Measurements from ENCODE around the gene CPLANE2. TPM values are rescaled to one million over a fixed set of nuclear protein-coding genes. Genes with fewer than 3 reads are reported as not detected.

The CPLANE2 gene
- total RNA-seq, 3 donors from 2014 or later (not counting 1 experiment from before 2014, with no cell fraction given), result 7.6 to 10.8 (median 8.3) TPM

DNA sequence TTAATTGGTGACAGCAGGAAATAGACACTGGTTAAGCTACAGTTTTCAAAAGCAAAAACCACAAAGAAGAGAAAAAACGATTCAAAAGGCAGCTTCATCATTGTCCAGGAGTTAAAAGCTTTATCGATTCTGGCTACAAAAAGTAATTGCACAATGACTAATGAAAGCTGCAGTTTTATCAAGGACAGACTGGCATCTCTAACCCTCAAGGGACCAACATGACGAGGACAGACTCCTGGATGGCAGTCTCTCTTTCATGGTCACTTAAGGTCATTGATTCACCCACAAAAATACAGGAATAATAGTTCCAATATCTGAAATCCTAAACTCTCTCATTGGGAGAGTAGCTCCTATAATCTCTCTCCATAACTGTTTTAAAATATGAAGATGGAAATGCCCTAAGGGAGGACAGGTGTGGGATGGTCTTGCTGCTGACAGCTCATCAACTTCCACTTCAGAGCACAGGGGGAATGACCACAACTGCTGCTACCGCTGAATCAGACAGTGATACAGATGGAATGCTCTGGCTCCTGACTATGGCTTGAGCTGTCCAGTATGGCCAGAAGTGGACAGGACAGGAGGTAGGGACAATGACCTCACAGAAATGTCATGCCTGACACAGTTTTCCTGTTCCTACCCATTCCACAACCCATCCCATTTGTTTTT, 17.4 kb upstream of the CPLANE2 start:
- ATAC-seq (no peak), DNase-seq (no peak)
- Mint-ChIP-seq H3K4me1 (peaks cover 5 to 14% of the 10 kb centered on the region in 2 donors), H3K9me3 (no peaks in the 10 kb centered on the region), H3K27me3 (ENCODE audit: low read depth in 2 of 2) (no peaks in the 10 kb centered on the region), H3K4me3 (no peak overlapping the region), H3K36me3 (no peaks in the 10 kb centered on the region), H3K27ac (peak overlapping the region in 1 of 2 donors; percentile 10)
- TF ChIP-seq, protein P1, sequence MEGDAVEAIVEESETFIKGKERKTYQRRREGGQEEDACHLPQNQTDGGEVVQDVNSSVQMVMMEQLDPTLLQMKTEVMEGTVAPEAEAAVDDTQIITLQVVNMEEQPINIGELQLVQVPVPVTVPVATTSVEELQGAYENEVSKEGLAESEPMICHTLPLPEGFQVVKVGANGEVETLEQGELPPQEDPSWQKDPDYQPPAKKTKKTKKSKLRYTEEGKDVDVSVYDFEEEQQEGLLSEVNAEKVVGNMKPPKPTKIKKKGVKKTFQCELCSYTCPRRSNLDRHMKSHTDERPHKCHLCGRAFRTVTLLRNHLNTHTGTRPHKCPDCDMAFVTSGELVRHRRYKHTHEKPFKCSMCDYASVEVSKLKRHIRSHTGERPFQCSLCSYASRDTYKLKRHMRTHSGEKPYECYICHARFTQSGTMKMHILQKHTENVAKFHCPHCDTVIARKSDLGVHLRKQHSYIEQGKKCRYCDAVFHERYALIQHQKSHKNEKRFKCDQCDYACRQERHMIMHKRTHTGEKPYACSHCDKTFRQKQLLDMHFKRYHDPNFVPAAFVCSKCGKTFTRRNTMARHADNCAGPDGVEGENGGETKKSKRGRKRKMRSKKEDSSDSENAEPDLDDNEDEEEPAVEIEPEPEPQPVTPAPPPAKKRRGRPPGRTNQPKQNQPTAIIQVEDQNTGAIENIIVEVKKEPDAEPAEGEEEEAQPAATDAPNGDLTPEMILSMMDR (IDR thresholded peaks at IDR 0.05), result no peak
- Histone ChIP-seq H3K27ac (ENCODE audit: low read length) (no peak overlapping the region), H3K9me3 (ENCODE audit: control insufficient read depth, insufficient read depth, low read length) (no peaks in the 10 kb centered on the region), H3K4me1 (ENCODE audit: control insufficient read depth, insufficient read depth, low read length) (no peaks in the 10 kb centered on the region), H3K27me3 (ENCODE audit: control insufficient read depth, insufficient read depth, low read length) (no peaks in the 10 kb centered on the region), H3K36me3 (ENCODE audit: control insufficient read depth, insufficient read depth, low read length) (peaks cover 60% of the 10 kb centered on the region), H3K4me3 (ENCODE audit: low read length) (no peak overlapping the region)
- intact Hi-C loops (cut with micrococcal nuclease), result no loop called here
- 78% methylated on average over 4 of the region's 4 CpGs for WGBS (ENCODE audit: insufficient coverage)

DNA sequence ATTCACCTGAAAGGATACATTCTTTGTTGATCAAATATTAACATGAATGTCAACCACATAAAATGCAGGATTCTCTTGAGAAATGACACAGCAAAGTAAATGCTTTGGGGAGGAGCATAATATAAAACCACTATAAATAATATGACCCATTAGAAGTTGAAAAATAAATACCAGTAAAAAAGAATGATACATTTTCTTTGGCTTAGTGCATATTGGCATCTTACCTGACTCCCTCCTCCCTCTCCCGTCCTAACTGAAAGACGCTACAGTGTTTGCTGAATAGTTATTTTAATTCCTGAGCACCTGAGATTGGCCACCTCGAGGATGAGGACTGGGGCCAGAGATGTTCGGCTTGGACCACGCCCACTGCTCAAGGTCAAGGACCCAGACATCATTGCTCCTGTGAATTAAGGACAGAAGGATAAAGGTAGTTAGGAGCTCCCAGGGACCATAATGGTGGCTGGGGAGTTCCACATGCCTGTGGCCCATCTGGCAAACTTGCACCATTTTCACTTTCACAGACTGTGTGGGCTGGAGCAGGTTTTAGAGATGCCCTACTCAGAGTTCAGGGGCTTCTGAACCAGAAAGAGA, 16.4 kb upstream of the CPLANE2 start:
- Mint-ChIP-seq H3K36me3 (no peaks in the 10 kb centered on the region), H3K4me1 (peaks cover 11 to 24% of the 10 kb centered on the region in 2 donors), H3K4me3 (no peak overlapping the region), H3K27ac (peak overlapping the region in 1 of 2 donors; percentile 10), H3K9me3 (no peaks in the 10 kb centered on the region), H3K27me3 (ENCODE audit: low read depth in 2 of 2) (no peaks in the 10 kb centered on the region)
- TF ChIP-seq, protein P1 (IDR thresholded peaks at IDR 0.05), result no peak
- Histone ChIP-seq H3K4me1 (ENCODE audit: control insufficient read depth, insufficient read depth, low read length) (peaks cover 4% of the 10 kb centered on the region), H3K27me3 (ENCODE audit: control insufficient read depth, insufficient read depth, low read length) (no peaks in the 10 kb centered on the region), H3K27ac (ENCODE audit: low read length) (no peak overlapping the region), H3K36me3 (ENCODE audit: control insufficient read depth, insufficient read depth, low read length) (peaks cover 60% of the 10 kb centered on the region), H3K4me3 (ENCODE audit: low read length) (no peak overlapping the region), H3K9me3 (ENCODE audit: control insufficient read depth, insufficient read depth, low read length) (no peaks in the 10 kb centered on the region)
- DNase-seq (no peak), ATAC-seq (no peak)
- WGBS (ENCODE audit: insufficient coverage), result 96% methylated on average over 5 of the region's 5 CpGs
- intact Hi-C loops (cut with micrococcal nuclease), result no loop called here

DNA sequence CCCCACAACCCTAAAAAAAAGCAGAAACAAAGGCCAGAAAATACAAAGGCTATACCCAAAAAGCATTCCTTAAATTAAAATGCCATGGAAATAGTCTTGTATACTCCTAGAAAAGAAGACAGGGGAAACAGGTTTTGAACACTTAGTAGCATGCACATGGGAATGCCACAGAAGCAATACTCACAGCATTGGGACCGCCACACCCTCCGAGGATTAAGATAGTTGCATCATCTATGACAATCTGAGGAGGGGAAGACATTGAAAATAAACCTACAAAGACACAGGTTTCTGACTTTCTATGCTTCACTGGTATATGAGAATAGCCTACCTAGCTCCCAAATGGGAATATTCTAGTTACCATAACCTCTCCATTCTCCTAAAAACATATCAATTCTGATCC, 15.9 kb upstream of the CPLANE2 start:
- TF ChIP-seq, protein P1 (IDR thresholded peaks at IDR 0.05), result no peak
- Histone ChIP-seq H3K27me3 (ENCODE audit: control insufficient read depth, insufficient read depth, low read length) (no peaks in the 10 kb centered on the region), H3K36me3 (ENCODE audit: control insufficient read depth, insufficient read depth, low read length) (peaks cover 60% of the 10 kb centered on the region), H3K27ac (ENCODE audit: low read length) (no peak overlapping the region), H3K4me1 (ENCODE audit: control insufficient read depth, insufficient read depth, low read length) (peaks cover 4% of the 10 kb centered on the region), H3K9me3 (ENCODE audit: control insufficient read depth, insufficient read depth, low read length) (no peaks in the 10 kb centered on the region), H3K4me3 (ENCODE audit: low read length) (no peak overlapping the region)
- no peaks in the 10 kb centered on the region for H3K36me3 Mint-ChIP-seq
- WGBS (ENCODE audit: insufficient coverage), result 100% methylated on average over 2 of the region's 2 CpGs
- peak overlapping the region in 1 of 2 donors; percentile 9 for H3K27ac Mint-ChIP-seq
- peaks cover 11 to 25% of the 10 kb centered on the region in 2 donors for H3K4me1 Mint-ChIP-seq
- DNase-seq, result no peak
- intact Hi-C loops (cut with micrococcal nuclease), result no loop called here
- H3K4me3 Mint-ChIP-seq, result no peak overlapping the region
- H3K9me3 Mint-ChIP-seq, result no peaks in the 10 kb centered on the region
- no peak for ATAC-seq
- H3K27me3 Mint-ChIP-seq (ENCODE audit: low read depth in 2 of 2), result no peaks in the 10 kb centered on the region
